SKM-1 treated with dmso at 0.1 percent for 144 hours (cell line): ENCODE data around the gene LMOD1.
A peak's percentile ranks its signal among the peaks of the same experiment; 100 is the strongest.

Experiments used
- DNase-seq: peaks from one replicate; lab custom pipeline; 2025; ENCODE audit not compliant: unreplicated experiment; lab: John Stamatoyannopoulos, UW

LMOD1 gene

DNA sequence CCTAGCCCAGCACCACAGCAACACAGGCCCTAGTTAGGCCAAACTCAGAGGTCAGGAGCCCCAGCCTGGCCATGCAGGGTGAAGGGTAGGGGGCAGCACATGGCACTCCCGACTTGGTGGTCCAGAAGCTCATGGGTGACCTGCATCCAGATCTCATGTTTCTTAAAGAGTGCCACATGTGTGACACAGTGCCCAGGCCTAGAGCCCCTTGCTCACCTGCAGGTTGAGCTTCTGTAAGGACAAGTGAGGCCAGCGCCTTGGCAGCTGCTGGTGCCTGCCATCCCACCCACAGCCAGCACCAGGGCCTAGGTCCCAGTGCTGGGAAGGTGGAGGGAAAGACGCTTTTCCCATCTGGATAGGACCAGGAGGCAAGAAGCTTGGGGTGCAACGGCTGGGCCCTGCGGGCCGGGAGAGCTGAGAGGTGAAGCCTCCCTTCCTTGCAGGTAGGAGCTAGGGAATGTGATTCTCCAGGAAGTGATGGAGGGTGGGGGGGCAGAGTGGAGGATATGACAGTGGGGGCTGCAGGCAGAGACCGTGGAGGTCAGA is 51.2 kb downstream of the LMOD1 start:
- no peak for DNase-seq

DNA sequence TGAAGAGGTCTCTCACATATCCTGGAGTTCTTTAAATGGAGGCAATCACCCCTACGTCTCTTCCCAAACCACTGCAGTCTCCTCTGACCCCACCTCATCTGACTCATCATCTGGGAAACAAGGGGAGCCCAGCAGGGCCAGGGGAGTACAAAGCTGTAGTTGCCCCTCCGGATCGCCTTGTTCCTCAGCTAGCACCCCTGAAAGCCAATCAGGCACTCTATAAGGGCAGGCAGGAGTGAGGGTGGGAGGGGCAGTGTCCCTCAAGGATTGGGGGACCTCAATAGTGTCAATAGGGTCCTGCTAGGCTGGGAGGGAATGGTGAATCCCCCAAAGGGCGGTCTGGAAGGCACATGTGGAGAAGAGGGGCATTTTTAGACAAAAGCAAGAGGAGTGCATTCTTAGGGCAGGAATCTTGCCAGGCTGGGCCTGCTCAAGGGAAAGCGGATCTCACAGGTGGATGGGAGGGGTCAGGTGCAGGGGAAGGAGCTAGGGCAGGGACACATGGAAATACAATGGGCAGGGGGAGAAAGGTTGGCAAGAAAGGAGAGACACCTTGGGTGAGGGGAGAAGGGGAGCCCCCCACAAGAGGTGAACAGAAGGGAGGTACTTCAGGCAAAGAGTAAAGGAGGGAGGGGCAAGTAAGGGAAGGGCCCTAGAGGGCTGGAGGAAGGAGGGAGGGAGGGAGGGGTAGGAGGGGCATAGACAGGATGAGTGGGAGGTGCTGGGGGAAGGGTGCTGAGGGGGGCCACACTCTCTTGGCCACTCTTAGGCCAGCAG is 51.8 kb downstream of the LMOD1 start:
- no peak for DNase-seq

DNA sequence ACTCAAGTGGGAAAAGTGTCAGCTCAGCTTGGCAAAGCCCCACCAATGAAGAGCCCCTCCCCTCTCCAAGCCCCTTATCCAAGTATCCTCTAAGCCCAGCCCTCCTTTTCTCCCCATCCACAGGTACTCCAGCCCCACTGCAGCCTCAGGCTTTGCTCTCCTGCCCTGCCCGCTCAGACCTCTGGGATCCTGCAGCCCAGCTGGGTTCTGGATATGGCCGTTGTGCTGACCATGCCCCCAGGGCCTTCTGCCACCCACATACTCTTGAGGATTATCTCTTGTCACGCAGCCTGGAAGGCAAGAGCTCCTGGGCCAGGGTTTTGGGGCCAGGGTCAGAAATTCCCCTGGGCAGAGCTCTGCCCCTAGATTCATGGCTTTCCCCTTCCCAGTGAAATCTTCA is 52.9 kb downstream of the LMOD1 start:
- no peak for DNase-seq

DNA sequence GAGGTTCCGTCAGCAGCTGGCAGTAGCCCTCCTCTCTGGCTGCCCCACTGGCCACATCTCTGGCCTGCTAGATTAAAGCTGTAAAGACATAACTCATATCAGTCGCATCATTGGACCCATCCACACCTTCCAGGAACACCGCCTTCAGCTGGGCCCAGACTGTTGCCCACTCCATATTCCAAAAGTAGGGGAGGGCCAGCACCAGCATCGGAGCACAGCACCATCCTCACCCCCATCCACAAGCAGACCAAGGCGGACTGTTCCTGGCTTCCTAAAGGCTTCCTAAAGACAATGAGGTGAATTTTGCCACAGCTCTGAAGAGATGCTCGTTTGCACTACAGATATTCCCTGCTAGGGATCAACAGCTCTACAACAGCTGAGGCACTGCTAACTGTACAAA is 54.1 kb downstream of the LMOD1 start:
- DNase-seq = no peak

DNA sequence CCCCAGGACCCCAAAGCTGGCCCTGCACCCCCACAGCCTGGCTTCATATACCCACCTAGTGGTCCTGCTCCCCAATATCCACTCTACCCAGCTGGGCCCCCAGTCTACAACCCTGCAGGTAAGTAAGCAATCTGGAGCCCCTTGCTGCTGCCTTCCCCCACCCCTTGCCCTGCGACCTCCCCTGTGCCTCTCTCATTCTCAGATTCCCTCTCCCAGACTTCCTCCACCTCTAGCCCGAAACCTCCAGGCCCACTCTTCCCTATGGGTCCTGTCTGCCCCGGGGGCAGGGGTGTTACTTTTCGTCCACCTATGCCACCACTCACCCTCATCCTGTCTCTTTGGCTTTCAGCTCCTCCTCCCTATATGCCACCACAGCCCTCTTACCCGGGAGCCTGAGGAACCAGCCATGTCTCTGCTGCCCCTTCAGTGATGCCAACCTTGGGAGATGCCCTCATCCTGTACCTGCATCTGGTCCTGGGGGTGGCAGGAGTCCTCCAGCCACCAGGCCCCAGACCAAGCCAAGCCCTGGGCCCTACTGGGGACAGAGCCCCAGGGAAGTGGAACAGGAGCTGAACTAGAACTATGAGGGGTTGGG is 54.8 kb downstream of the LMOD1 start:
- no peak for DNase-seq

DNA sequence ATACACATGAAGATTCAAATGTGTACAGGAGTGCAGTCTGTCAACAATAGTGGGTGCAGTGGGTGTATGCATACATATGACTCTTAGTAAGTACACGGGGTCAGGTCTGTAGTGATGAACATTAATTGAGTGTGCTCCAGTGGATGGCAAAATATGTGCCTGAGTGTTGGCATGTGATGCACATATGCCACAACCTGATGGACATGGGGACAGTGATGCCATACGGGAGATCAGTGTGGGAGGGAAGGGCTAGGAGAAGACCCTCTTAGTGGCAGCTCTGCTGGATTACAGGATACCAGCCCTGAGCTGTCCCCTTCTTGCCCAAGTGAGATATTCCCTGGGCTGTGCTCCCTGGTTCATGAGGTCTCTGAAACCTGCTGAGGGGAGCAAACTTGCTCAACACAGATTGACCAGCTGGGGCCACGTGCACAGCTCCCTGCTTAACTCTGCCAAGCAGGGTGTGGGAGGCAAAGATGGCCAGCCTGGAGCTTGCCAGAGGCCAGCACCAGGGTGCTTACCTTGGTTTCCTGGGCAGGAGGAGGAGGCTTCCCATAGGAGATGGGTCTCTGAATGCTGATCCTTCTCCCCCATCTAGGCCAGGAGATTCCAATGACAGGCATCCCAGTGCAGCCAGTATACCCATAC is 55.4 kb downstream of the LMOD1 start:
- DNase-seq = no peak

DNA sequence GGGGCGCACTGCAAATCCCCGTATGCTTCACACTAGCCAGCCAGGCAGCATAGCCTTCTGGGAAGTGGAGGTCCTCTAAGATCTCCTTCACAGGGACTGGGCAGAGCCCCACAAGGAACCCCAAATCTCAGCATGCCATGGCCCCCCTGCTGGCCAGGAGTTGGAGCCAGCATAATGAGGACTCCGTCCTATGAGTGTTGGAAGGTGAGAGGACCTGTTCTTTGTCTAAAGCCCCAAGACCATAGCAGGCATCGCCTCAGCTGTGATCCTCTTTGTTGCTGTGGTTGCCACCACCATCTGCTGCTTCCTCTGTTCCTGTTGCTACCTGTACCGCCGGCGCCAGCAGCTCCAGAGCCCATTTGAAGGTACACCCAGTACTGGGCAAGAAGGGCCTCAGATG is 56.1 kb downstream of the LMOD1 start:
- no peak for DNase-seq

DNA sequence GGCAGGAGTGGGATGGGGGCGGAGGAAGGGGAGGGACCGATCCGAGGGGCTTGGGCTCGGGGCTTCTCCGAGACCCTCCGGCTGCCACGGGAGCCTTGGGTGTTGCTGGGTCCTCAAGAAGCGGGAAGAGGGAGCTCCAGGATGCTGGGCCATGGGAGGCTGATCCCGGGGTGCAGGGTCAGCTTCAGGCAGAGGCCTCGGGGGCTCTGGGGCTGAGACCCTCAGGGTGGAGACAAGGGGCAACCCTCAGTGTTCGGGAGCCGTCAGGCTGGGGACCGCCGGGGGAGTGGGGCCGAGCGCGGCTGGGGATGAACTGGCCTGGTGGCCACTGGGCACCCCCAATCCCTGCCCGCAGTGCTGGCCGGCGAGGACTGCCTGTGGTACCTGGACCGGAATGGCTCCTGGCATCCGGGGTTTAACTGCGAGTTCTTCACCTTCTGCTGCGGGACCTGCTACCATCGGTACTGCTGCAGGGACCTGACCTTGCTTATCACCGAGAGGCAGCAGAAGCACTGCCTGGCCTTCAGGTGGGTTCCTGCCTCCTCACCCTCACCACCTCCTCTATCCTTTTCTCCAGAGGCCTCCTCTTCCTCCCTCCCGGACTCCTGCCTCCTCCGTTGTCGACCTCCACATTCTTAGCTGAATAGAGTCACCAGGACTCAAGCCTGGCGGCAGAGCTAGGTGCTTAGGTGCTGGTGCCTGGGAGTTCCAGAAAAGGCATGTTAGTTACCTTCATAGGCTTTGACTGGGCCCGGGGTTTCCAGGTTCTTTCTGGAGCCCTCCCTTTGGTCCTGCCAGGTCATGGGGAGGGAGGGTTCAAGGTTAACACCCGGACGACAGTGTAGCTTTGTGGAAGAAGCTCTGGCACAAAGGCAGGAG is 57.0 kb downstream of the LMOD1 start:
- DNase-seq = no peak

DNA sequence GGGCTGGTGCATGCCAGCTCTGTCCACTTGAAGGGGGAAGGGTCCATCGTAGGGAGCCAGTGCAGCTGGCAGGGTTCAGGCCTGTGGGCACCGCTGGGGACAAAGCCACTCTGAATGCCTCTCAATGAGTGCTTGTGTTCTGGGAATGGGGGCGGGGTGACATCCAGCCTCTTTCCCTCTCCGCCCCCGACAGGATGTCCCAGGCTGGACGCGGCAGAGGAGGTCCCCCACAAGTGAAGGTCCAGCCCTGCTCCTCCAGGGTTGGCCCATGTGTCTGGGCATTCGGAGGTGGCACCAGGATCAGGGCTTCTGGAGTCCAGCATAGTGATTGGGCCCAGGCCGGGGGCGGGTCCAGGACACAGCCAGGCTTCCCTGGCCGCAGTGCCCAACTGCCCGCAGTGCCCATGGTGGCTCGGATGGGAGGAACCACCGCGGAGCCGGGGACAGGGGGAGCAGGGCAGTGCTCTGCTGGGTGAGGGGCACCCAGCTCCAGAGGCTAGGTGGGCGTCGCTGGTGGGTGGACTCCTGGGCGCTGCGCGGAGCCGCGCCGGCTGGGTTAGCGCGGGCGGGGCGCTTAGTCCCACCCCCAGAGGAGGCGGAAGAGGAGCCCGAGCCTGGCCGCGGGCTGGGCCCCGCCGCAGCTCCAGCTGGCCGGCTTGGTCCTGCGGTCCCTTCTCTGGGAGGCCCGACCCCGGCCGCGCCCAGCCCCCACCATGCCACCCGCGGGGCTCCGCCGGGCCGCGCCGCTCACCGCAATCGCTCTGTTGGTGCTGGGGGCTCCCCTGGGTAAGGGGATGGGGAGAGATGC is 57.9 kb downstream of the LMOD1 start, which contains the start of gene SHISA4:
SHISA4 (plus strand) TSS at position 617 of the 808 bp plus-strand sequence; CDS start at position 714, 97 bp downstream.
- DNase-seq = no peak

DNA sequence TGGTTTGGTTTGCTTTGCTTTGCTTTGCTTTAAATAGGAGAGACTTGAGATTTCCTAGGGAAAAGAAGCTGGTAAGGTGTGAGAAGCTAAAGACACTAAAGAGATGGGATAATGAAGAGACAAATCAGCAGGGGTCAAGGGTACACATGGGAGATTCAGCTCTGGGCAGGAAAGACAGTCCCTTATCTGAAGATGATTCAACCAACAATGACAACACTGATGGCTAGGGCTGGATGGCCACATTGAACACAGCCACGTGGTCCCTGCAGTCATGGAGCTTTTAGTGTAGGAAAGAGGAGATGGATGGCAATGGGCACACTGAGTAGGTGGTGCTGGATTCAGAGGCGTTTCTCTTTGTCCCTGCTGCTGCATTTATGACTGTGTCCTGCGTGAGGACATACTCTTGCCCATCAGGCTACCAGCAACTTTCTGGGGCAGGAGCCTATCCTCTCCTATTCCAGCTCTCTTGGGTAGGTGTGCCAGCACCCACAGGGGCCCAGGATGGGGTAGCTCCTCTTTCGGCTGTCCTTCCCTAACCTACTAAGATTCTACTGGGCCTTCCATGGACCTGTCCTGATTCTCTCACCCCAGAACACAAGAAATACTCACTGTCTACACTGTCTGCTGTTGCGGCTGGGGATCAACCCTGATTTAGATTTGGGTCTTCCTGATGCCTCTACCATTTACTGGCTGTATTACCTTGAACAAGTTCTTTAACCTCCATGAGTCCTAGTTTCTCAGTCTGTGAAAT is 59.1 kb downstream of the LMOD1 start:
- no peak for DNase-seq

DNA sequence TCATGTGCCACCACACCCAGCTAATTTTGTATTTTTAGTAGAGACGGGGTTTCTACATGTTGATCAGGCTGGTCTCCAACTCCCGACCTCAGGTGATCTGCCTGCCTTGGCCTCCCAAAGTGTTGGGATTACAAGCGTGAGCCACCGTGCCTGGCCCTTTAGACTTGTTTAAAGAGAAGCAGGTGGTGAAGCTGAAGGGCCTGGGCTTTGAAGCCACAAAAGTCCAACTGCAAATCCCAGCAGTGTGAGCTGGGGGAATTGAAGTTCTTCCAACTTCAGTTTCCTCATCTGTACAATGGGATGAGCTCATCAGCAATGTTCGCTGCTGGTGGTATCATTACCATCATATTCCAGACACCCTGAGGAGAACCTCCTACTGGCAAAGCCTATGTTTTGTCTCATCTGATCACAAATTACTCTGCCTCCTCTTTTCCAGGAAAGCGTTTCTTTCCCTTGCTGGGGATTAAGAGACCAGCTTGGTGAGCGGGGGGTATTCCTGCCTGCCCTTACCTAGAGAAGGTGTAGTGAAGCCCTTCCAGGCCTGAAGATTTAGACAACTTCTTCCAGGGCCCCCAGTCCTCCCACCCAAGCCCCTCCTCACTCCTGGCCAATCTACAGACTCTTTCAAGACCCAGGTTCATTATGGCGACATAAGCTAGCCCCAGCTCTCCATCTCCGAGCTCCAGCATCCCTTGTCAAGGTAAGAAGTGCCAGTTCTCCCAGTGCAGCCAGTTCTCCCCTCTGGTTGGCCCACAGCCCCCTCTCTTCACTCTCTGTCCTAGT is 60.1 kb downstream of the LMOD1 start:
- no peak for DNase-seq

DNA sequence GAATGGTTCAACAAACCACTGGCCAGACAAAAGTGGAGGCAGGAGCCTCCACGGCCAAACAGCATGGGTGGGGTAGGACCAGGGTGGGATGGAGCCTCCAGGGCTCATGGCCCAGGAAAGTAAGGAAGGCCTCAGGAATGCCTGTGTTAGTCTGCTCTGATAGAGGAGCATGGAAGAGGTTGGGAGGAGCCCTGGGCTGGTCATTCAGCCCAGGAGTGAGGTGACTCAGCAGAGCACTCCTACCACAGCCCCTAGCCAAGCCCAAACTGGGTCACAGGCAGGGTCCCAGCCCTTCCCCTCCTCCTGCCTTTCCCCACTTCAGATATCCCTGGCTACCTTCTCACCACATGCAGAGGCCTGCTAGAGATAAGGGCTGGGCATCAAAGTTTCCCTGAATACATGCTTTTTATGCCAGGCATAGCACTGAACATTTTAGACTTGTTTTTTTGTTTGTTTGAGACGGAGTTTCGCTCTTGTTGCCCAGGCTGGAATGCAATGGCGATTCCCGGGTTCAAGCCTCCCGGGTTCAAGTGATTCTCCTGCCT is 60.7 kb downstream of the LMOD1 start:
- no peak for DNase-seq

DNA sequence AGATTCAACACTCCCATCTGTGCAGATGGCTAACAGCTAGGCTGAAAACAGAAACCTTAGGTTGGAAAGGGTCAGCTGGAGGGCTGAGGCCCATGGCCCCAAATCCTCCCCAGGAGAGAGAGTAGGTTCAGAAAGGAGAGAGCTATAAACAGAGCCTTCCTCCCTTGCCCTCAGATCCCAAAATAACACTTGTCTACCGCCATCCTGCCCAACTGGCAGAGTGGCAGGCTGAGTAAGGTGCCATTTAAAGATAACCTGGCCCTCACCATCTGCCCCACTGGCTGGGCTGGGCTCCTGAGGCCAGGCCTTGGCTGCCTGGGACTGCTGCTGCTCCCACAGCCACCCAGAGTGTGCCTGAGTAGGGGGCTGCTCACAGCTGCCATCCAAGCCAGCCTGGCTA is 61.9 kb downstream of the LMOD1 start:
- no peak for DNase-seq

DNA sequence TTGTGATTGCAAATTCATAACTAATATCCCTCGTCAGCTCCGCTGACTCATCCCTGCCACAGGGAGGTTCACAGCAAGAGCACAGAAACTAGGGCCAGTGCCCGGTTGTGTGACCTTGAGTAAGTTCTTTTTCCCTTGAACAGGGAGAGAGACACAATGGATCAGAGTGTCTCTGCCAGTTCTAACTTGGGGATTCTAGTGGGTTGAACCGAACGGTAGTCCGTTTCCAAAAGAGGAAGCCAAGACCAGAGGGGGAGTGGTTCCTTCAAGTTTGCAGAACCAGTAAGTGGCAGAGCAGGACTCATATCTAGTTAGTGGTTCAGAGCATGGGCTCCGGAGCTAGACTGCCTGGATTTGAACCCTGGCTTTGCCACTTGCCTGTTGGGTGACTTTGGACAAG is 62.6 kb downstream of the LMOD1 start:
- peak; percentile 92 for DNase-seq

DNA sequence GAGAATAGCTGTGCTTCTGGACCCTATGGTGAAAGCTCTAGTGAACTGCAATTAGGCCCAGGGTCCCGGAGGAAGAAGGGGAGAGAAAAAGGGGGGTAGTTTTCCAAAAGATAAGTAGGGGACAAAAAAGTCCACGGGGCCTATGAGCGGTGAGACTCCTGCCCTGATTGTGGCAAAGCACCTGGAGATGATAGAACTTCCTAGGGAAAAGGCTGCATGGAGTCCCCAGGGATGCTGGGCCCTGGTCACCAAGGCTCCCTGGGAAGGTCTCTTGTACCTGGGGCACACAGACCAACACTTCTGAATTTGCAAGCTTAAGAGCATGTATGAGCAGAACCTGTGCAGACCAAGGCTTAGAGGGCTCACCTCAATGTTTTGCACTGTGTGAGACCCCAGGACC is 63.1 kb downstream of the LMOD1 start:
- no peak for DNase-seq

DNA sequence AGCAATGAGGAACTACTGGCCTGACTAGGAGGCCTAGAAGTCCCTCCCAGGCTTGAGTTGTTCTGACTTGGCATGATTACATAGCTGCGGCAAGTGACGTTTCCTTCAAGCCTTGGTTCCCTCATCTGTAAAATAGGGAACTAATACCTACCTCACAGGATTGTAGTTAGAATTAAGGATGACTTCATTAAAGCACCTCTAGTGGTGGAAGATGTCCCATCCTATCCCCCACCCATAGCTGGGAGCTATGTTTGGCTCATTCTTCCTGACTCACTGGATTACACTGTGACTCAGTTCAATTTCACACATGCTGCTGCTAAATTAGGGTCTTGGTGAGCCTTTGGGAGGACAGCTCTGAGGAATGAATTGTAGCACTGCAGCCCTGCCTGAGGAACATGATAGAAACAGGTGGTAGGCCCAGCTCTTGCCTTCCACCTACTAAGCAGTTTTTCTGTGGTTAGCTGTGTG is 63.6 kb downstream of the LMOD1 start:
- DNase-seq = peak; percentile 100

DNA sequence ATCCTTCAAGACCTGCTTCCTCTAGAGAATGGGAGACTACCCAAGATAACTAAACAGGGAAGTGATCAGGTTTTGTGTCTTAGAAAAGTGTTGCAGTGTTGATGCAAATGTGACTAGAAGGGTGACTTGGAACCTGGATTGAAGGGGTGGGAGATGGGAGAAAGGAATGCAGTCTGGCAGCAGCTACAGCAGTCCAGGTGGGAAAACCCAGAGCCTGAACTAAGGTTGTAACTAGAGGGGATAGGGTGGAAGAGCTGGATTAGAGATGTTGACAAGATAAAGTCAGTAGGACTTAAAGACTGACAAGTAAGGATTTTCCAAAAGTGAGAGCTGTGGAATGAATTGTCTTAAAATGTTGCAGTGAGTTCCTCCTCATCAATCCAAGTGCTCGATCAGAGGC is 64.7 kb downstream of the LMOD1 start:
- no peak for DNase-seq

DNA sequence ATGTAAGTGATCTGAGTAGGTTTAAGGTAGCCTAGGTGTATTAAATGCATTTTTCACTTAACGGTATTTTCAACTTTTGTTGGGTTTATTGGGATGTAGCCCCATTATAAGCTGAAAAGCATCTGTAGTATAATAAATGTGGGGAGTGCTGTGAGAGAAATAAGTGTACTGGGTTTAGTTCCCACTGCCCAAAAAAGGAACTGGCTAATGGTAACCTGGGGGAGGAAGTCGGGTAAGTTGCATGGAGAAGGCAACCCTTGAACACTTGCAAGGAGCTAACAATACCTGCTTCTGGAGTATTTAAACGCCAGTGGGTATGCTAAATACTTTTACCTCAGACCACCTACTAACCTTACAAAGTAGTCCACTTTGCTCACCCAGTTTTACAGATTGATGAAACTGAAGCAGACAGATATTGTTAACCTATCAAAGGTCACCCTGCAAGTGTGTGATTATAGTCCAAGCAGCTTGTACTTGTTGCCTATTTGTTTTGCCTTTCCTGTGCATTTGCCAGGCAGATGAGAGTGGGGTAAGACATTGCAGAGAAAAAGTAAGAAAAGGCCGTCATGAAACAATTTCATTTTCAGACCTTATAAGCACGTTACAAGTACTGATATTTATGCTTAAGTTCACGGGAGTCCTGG is 65.3 kb downstream of the LMOD1 start:
- peak; percentile 79 for DNase-seq
